Activated CD8-positive, alpha-beta memory T cell treated with anti-CD3 and anti-CD28 coated beads for 4 hours (primary cell): ENCODE results near the gene COX7A2.

ENCODE experiments used
- DNase-seq, 2 donors: peaks; one replicate each; pipeline ENCODE4 v3.0.0-alpha.2; 2020; ENCODE audit warnings: low read depth in 2 of 2

COX7A2 gene

GRCh38 chr6:75268121-75268987 lies 24.8 kb upstream of the COX7A2 start:
- no peak for DNase-seq

- DNase-seq: no peak
These were observed 23.9 kb upstream of the COX7A2 start for GRCh38 chr6:75267461-75267860.

- no peak for DNase-seq
These were observed 23.2 kb upstream of the COX7A2 start for GRCh38 chr6:75266716-75267291.

GRCh38 chr6:75263401-75263750 lies 19.8 kb upstream of the COX7A2 start:
- DNase-seq: no peak

GRCh38 chr6:75262716-75263400 lies 19.3 kb upstream of the COX7A2 start:
- no peak for DNase-seq

GRCh38 chr6:75261299-75261698 lies 17.7 kb upstream of the COX7A2 start:
- no peak for DNase-seq

- no peak for DNase-seq
These were observed 13.9 kb upstream of the COX7A2 start for GRCh38 chr6:75257343-75258087.

- no peak for DNase-seq
These were observed 7.0 kb upstream of the COX7A2 start for GRCh38 chr6:75250552-75250951.

GRCh38 chr6:75249837-75250236 lies 6.2 kb upstream of the COX7A2 start:
- no peak for DNase-seq

GRCh38 chr6:75246386-75246785 lies 2.8 kb upstream of the COX7A2 start:
- no peak for DNase-seq

- DNase-seq: no peak
These were observed 523 bp upstream of the COX7A2 start for GRCh38 chr6:75244063-75244584.

GRCh38 chr6:75236630-75237029 lies 7.0 kb downstream of the COX7A2 start:
- DNase-seq: no peak

- DNase-seq: no peak
These were observed 8.3 kb downstream of the COX7A2 start for GRCh38 chr6:75235271-75235670.

- DNase-seq: no peak
These were observed 9.3 kb downstream of the COX7A2 start for GRCh38 chr6:75234126-75234865.

GRCh38 chr6:75233092-75233615 lies 10.4 kb downstream of the COX7A2 start:
- DNase-seq: no peak

- no peak for DNase-seq
These were observed 12.9 kb downstream of the COX7A2 start for GRCh38 chr6:75230484-75231325.

- no peak for DNase-seq
These were observed 19.2 kb downstream of the COX7A2 start for GRCh38 chr6:75224303-75224926.

- no peak for DNase-seq
These were observed 20.2 kb downstream of the COX7A2 start for GRCh38 chr6:75223428-75223827.

GRCh38 chr6:75222261-75222660 lies 21.3 kb downstream of the COX7A2 start:
- no peak for DNase-seq

- DNase-seq: no peak
These were observed 22.5 kb downstream of the COX7A2 start for GRCh38 chr6:75221116-75221515.
